Osteocyte (in vitro differentiated cells): Measurements from ENCODE around the gene FRMD7. TPM values are rescaled to one million over a fixed set of nuclear protein-coding genes. Genes with fewer than 3 reads are reported as not detected.

ENCODE experiments used
- DNase-seq: peaks from one replicate; pipeline ENCODE4 v3.0.0; 2021; ENCODE audit warnings: mixed read lengths; ENCODE audit not compliant: unreplicated experiment; ENCODE audit errors: extremely low spot score
- H3K27ac Mint-ChIP-seq: one replicate; pipeline ENCODE4 v1.8.0; 2021; ENCODE audit warnings: mild to moderate bottlenecking, mixed read lengths; ENCODE audit not compliant: unreplicated experiment
- H3K27me3 Mint-ChIP-seq: one replicate; pipeline ENCODE4 v1.8.0; 2021; ENCODE audit warnings: mixed read lengths; ENCODE audit not compliant: unreplicated experiment
- H3K36me3 Mint-ChIP-seq: one replicate; pipeline ENCODE4 v1.8.0; 2021; ENCODE audit warnings: mixed read lengths; ENCODE audit not compliant: unreplicated experiment
- H3K4me1 Mint-ChIP-seq: one replicate; pipeline ENCODE4 v1.8.0; 2021; ENCODE audit warnings: mixed read lengths; ENCODE audit not compliant: unreplicated experiment
- H3K4me3 Mint-ChIP-seq: one replicate; pipeline ENCODE4 v1.8.0; 2021; ENCODE audit warnings: mild to moderate bottlenecking, moderate library complexity, mixed read lengths; ENCODE audit not compliant: unreplicated experiment
- H3K9me3 Mint-ChIP-seq: one replicate; pipeline ENCODE4 v1.8.0; 2021; ENCODE audit warnings: mixed read lengths; ENCODE audit not compliant: unreplicated experiment
- total RNA-seq: library from RNA; stranded (reverse); gene quantifications from 2 replicates; pipeline ENCODE4 v1.2.1, GENCODE V29; 2021
- TF ChIP-seq, protein P1 (sequence below): fragments of 200-600 bp; sonication (generic); IDR thresholded peaks from 2 replicates; pipeline ENCODE4 v1.5.0; 2021; ENCODE audit warnings: antibody characterized with exemption, mild to moderate bottlenecking, moderate library complexity

The FRMD7 gene
- total RNA-seq, 1 donor from 2014 or later, result 0.30 TPM

DNA sequence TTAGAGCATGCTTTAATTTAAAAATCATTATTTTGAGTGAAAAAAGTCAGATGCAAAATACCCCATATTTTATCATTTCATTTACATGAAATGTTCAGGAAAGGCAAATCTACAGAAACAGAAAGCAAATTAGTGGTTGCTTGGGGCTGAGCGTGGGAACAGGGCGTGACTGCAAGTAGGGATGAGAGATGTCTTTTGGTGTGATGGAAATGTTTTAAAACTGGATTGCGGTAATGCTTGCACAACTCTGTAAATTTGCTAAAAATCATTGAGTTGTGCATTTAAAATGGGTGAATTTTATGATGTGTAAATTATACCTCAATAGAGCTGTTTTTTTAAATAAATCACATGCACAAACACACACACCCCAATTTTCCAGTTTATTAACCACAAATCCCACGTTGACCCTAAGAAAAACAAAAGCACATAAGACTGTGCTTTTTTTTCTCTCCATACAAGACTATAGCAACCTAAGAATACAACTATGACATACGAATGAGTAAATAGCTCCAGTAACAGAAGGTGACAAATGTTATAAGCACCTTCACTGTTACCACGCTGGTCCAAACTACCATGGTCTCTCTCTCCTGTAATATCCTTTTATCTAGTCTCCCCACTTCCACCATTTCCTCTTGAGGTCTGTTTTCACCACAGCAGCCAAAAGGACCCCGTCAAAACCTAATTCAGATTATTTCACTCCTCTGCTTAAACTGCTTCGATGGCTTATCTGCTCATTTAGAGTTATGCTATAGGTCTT lies 37.2 kb downstream of the FRMD7 start:
- no peaks in the 10 kb centered on the region for H3K27me3 Mint-ChIP-seq
- no peak for DNase-seq

DNA sequence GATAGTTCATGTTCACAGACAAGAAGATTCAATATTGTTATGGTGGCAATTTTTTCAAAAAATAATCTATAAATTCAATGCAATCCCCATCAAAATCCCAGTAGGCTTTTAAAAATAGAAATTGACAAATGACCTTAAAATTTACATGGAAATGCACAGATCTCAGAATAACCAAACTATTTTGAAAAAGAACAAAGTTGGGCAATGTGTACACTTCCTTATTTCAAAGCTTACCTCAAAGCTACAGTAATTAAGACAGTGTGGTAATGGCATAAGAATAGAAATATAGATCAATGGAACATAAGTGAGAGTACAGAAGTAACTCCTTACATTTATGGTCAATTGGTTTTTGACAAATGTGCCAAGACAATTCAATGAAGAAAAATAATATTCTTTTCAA lies 39.0 kb downstream of the FRMD7 start:
- TF ChIP-seq, protein P1, sequence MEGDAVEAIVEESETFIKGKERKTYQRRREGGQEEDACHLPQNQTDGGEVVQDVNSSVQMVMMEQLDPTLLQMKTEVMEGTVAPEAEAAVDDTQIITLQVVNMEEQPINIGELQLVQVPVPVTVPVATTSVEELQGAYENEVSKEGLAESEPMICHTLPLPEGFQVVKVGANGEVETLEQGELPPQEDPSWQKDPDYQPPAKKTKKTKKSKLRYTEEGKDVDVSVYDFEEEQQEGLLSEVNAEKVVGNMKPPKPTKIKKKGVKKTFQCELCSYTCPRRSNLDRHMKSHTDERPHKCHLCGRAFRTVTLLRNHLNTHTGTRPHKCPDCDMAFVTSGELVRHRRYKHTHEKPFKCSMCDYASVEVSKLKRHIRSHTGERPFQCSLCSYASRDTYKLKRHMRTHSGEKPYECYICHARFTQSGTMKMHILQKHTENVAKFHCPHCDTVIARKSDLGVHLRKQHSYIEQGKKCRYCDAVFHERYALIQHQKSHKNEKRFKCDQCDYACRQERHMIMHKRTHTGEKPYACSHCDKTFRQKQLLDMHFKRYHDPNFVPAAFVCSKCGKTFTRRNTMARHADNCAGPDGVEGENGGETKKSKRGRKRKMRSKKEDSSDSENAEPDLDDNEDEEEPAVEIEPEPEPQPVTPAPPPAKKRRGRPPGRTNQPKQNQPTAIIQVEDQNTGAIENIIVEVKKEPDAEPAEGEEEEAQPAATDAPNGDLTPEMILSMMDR, result no peak
- Mint-ChIP-seq H3K36me3 (no peaks in the 10 kb centered on the region), H3K9me3 (no peaks in the 10 kb centered on the region), H3K27ac (no peak overlapping the region), H3K4me1 (peaks cover 19% of the 10 kb centered on the region), H3K27me3 (no peaks in the 10 kb centered on the region), H3K4me3 (no peak overlapping the region)
- no peak for DNase-seq

More for the DNA sequence above, 37.2 kb downstream of the FRMD7 start:
- H3K9me3 Mint-ChIP-seq, result no peaks in the 10 kb centered on the region
- peaks cover 19% of the 10 kb centered on the region for H3K4me1 Mint-ChIP-seq
- no peaks in the 10 kb centered on the region for H3K36me3 Mint-ChIP-seq
- H3K27ac Mint-ChIP-seq, result no peak overlapping the region
- TF ChIP-seq, protein P1, result no peak
- no peak overlapping the region for H3K4me3 Mint-ChIP-seq

DNA sequence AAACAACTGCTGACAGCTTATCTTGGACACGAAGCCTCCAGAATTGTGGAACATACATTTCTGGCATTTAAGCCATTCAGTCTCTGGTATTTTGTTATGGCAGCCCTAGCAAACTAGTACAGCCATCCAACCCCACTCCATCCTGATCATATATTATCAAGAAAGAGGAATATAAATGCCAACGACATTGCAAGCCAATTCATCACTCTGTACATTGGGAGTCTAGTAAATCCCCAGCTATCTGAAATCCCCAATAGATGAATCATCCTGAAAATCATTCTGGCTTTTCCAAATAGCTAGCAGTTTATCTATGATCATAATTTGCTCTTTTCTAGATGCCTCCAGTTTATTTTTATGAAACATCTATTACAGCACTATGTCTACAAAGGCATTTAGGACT lies 41.1 kb downstream of the FRMD7 start:
- no peaks in the 10 kb centered on the region for H3K9me3 Mint-ChIP-seq
- no peaks in the 10 kb centered on the region for H3K27me3 Mint-ChIP-seq
- peak overlapping the region; percentile 69 for H3K27ac Mint-ChIP-seq
- no peak overlapping the region for H3K4me3 Mint-ChIP-seq
- no peaks in the 10 kb centered on the region for H3K36me3 Mint-ChIP-seq
- DNase-seq, result no peak
- peaks cover 18% of the 10 kb centered on the region for H3K4me1 Mint-ChIP-seq
- TF ChIP-seq, protein P1, result no peak

DNA sequence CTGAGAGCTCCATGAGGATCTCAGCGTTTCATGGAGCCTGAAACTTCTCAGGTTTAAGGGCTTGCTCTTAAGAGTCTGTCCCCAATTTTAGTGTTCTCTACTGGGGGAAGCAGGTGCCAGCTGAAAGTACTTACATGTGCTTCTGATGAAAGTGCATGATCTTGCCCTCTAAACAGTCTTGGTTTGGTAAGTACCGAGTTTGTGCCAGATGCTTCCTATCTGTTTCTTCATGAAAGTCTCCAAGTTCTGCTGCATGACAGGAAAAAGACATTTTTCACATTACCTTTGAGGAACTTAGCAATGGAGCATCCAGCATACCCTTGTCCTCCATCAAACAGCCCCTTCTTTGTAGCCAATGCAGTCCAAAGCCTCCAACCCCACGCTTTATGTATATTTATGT lies 42.0 kb downstream of the FRMD7 start:
- Mint-ChIP-seq H3K9me3 (no peaks in the 10 kb centered on the region), H3K36me3 (no peaks in the 10 kb centered on the region), H3K4me3 (no peak overlapping the region), H3K4me1 (peaks cover 18% of the 10 kb centered on the region), H3K27me3 (no peaks in the 10 kb centered on the region), H3K27ac (no peak overlapping the region)
- TF ChIP-seq, protein P1, result no peak
- no peak for DNase-seq

DNA sequence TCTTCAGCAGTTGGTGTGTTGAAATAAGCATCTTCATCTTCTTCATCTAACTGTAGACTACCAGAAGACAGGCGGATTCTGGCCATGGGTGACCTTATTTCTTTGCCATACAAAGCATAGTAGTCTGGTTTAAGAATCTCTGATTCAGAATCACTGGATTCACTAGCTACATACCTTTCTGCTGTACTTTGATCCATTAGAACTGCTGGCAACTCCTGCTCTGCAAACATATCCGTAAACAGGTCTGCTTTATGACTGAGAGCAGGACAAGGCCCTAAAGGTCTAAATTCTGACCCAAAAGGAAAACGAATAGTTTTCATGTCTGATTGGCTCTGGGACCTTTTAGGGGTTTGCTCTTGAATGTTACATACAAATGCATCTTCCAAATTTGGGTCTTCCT lies 49.9 kb downstream of the FRMD7 start:
- no peak overlapping the region for H3K27ac Mint-ChIP-seq
- no peaks in the 10 kb centered on the region for H3K27me3 Mint-ChIP-seq

More for the DNA sequence above, 49.9 kb downstream of the FRMD7 start:
- H3K36me3 Mint-ChIP-seq, result no peaks in the 10 kb centered on the region
- DNase-seq, result no peak
- no peaks in the 10 kb centered on the region for H3K4me1 Mint-ChIP-seq
- TF ChIP-seq, protein P1, result no peak
- no peaks in the 10 kb centered on the region for H3K9me3 Mint-ChIP-seq
- no peak overlapping the region for H3K4me3 Mint-ChIP-seq
